ENCODE data around the gene PSORS1C2. TPM values are rescaled to one million over a fixed set of nuclear protein-coding genes. Genes with fewer than 3 reads are reported as not detected.
A peak's percentile ranks its signal among the peaks of the same experiment; 100 is the strongest.

The PSORS1C2 gene
- total RNA-seq, 2 donors from 2014 or later, result not detected

GRCh38 chr6:31128093-31128676 is 10.7 kb downstream of the PSORS1C2 start:
- no peak for TF ChIP-seq POLR2A (IDR thresholded peaks at IDR 0.05)
- TF ChIP-seq, protein P1, sequence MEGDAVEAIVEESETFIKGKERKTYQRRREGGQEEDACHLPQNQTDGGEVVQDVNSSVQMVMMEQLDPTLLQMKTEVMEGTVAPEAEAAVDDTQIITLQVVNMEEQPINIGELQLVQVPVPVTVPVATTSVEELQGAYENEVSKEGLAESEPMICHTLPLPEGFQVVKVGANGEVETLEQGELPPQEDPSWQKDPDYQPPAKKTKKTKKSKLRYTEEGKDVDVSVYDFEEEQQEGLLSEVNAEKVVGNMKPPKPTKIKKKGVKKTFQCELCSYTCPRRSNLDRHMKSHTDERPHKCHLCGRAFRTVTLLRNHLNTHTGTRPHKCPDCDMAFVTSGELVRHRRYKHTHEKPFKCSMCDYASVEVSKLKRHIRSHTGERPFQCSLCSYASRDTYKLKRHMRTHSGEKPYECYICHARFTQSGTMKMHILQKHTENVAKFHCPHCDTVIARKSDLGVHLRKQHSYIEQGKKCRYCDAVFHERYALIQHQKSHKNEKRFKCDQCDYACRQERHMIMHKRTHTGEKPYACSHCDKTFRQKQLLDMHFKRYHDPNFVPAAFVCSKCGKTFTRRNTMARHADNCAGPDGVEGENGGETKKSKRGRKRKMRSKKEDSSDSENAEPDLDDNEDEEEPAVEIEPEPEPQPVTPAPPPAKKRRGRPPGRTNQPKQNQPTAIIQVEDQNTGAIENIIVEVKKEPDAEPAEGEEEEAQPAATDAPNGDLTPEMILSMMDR (IDR thresholded peaks at IDR 0.05), result peak; percentile 61 to 89 (median 72)
- intact Hi-C loops (cut with DNase I), result no loop called here

GRCh38 chr6:31126396-31127175 is 12.3 kb downstream of the PSORS1C2 start:
- peak; percentile 22 for ATAC-seq
- no peak for DNase-seq
- Histone ChIP-seq H3K4me1 (peaks cover 39% of the 10 kb centered on the region), H3K4me3 (no peak overlapping the region), H3K36me3 (replicated peaks in 1 of 2; ENCODE audit: insufficient read depth in 1 of 2, low read depth in 2 of 2) (no peaks in the 10 kb centered on the region), H3K27ac (peak overlapping the region in 1 of 4 donors; percentile 55), H3K27me3 (no peaks in the 10 kb centered on the region), H3K9me3 (no peaks in the 10 kb centered on the region)
- intact Hi-C loops (cut with DNase I), result no loop called here
- 50 to 72% methylated on average over 13 to 16 of the region's 16 CpGs for WGBS, 2 donors
- peak in 1 of 3 donors; percentile 18 for TF ChIP-seq POLR2A (IDR thresholded peaks at IDR 0.05)
- TF ChIP-seq, protein P1 (IDR thresholded peaks at IDR 0.05), result no peak

More at GRCh38 chr6:31128093-31128676, 10.7 kb downstream of the PSORS1C2 start:
- peak; percentile 72 for ATAC-seq
- H3K27ac ChIP-seq, result no peak overlapping the region
- peak; percentile 71 to 87 (median 78) for DNase-seq
- H3K27me3 ChIP-seq, result no peaks in the 10 kb centered on the region
- H3K36me3 ChIP-seq (replicated peaks in 1 of 2; ENCODE audit: insufficient read depth in 1 of 2, low read depth in 2 of 2), result no peaks in the 10 kb centered on the region
- H3K9me3 ChIP-seq, result no peaks in the 10 kb centered on the region
- peaks cover 23% of the 10 kb centered on the region for H3K4me1 ChIP-seq
- H3K4me3 ChIP-seq, result no peak overlapping the region
- 6 to 13% methylated on average over 8 of the region's 8 CpGs for WGBS, 2 donors

DNA sequence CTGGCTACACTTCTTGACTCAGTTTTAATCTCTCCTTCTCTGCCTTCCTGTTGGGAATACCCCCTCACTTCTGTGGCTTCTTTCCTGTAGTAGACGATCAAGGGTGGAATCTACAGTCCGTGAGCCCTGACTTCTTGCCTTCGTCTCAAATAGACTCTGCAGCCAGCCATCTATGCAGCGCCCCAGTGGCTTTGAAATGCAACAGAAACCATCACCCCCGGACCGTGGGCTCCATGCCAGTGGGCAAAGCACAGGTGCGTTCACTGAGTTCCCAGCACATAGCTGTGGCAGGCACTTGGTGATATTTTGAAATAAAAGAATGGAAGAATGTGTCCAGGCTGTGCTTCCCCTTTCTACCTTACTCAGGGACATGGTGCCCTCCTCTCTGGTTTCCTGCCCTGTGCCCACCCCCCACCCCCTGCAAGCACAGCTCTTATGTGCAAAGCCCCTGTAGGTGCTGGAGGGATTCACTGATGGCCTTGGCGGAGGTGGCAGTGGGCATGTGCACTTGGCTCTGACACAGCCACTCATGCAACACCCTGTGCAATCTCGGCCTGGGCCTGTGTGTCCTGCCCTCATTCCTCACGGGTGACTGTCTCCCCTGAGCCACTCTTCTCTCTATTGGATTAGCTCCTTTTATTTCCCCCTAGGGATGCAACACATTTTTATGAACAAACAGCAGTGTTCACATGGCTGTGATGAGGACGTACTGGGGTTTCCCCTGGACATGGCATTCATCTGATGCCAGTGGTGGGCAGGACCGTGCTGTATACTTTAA is 13.1 kb downstream of the PSORS1C2 start:
- peaks cover 39% of the 10 kb centered on the region for H3K4me1 ChIP-seq
- H3K36me3 ChIP-seq (replicated peaks in 1 of 2; ENCODE audit: insufficient read depth in 1 of 2, low read depth in 2 of 2), result no peaks in the 10 kb centered on the region
- no peak overlapping the region for H3K4me3 ChIP-seq
- TF ChIP-seq, protein P1 (IDR thresholded peaks at IDR 0.05), result no peak
- TF ChIP-seq POLR2A (IDR thresholded peaks at IDR 0.05), result no peak
- no peak for DNase-seq
- ATAC-seq, result peak; percentile 8
- 59 to 62% methylated on average over 11 to 12 of the region's 12 CpGs for WGBS, 2 donors
- H3K9me3 ChIP-seq, result no peaks in the 10 kb centered on the region
- intact Hi-C loops (cut with DNase I), result no loop called here
- no peaks in the 10 kb centered on the region for H3K27me3 ChIP-seq
- peak overlapping the region in 1 of 4 donors; percentile 55 for H3K27ac ChIP-seq

GRCh38 chr6:31125162-31125561 is 13.7 kb downstream of the PSORS1C2 start:
- Histone ChIP-seq H3K36me3 (replicated peaks in 1 of 2; ENCODE audit: insufficient read depth in 1 of 2, low read depth in 2 of 2) (no peaks in the 10 kb centered on the region), H3K9me3 (no peaks in the 10 kb centered on the region), H3K27me3 (no peaks in the 10 kb centered on the region), H3K4me3 (no peak overlapping the region), H3K4me1 (peaks cover 39% of the 10 kb centered on the region), H3K27ac (peak overlapping the region in 1 of 4 donors; percentile 55)
- DNase-seq (peak in 2 of 4 donors; percentile 24 to 71), ATAC-seq (no peak)
- no peak for TF ChIP-seq POLR2A (IDR thresholded peaks at IDR 0.05)
- TF ChIP-seq, protein P1 (IDR thresholded peaks at IDR 0.05), result no peak
- intact Hi-C loops (cut with DNase I), result no loop called here
- 61 to 68% methylated on average over 8 of the region's 8 CpGs for WGBS, 2 donors

Measured in body of pancreas (tissue), 4 donors.